NCI-H2081 (cell line): Measurements from ENCODE around the gene HOXA11.

Source experiments
- DNase-seq, 2 experiments: peaks; one replicate each; lab custom pipeline; 2025; lab: John Stamatoyannopoulos, UW

HOXA11 gene

GRCh38 chr7:27158436-27159265, 26.4 kb downstream of the HOXA11 start:
- no peak for DNase-seq

DNA sequence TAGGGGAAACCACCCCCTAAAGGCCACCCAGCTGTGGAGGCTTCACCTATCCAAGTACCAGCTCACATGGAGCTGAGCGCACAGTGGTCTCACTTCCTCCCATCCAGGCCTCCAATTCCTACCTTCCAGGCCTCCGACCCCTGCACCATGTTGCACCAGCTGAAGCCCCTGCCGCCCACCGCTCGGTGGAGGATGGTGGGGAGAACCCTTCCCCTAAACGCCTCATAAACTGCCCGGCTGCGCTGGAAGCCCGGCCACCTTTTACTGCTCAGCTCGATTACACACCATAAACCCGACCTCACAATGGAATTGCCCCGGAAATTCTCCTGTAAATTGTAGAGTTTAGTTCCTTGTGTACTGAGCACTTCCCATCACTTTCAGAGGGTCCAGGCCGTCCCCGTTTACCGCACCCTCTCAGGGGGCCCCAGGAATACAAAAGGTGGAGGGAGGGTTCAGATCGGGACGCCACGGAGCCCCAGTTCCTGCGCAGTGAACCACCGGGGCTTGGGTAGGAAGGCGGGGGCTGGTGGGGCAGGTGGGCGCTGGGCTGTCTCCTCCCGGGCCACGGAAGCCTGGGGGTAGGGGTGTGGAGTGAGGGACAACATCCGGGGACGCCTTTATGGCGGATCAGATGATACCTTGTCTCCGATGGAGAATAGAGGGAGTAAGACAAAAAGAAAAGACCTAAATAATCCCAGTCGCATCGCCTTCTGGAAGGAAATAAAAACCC, 27.2 kb downstream of the HOXA11 start:
- no peak for DNase-seq

GRCh38 chr7:27156916-27157701, 27.9 kb downstream of the HOXA11 start:
- DNase-seq, result no peak

DNA sequence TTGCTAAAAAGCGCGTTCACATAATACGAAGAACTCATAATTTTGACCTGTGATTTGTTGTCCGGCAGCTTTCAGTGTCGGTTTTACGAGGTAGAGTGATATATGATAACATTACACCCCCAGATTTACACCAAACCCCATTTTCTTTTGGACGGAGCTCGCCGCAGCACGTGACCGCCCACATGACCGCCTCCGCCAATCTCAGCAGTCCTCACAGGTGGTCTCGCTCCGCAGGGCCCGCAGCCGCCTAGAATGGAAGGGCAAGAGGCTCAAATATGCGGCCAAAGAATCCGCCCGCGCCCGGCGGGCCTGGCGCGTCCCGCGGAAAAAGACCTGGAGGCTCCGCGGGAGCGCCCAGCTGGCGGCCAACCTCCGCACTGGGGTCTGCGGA, 28.5 kb downstream of the HOXA11 start, which contains the start of gene HOXA7:
Gene HOXA7 (minus strand): TSS at position 168 of the 391 bp plus-strand sequence. CDS start 130 bp downstream, at position 38.
- peak; percentile 23 to 68 for DNase-seq

- DNase-seq, result no peak
These were observed 29.1 kb downstream of the HOXA11 start for GRCh38 chr7:27155816-27156507.

- DNase-seq, result no peak
These were observed 29.9 kb downstream of the HOXA11 start for GRCh38 chr7:27154901-27155815.

GRCh38 chr7:27154369-27154768, 30.7 kb downstream of the HOXA11 start:
- DNase-seq, result no peak

DNA sequence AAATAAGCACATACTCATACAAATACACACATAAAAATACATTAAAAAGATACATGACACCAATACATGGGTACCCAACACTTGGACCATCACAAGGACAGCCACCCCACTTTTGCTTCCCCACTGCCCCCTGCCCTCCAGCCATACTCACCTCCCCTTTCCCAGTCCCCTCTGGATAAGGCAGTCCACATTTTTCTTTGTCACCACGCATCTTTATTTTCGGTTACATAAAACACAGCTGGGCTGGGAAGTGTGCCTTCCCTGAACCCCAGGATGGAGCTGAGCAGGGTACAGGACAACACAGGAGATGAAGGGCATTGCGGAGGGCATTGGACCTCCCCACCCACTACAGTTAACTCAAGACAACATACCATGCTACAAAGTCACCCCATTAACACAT, 31.5 kb downstream of the HOXA11 start:
- DNase-seq, result no peak

DNA sequence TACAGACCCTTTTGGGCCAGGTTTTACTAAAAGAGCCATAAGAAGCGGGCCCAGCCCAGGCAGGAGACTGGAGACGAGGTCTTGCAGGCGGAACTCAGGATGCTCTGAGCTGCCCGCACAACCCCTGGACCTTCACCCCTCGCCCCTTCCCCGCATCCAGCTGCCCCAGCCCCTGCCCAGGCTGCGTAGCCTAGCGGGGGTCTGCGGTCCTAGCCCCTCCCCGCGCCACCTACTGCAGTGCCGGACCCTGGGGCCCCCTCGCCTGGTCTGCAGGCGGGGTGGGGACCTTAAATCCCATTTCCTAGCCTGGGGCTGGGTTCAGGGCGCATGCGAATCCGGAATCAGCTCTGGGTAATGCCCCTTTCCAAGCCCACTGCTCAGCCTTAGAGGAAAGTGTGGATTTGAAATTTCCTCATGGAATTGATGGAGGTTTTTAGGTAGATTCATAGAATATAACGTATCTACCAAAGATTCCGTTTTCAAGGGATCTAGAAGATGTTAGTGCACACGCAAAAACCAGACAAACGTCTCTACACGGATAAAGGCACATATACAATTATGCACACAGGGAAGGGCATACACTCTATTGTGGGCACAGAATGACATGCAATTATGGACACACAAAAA, 32.1 kb downstream of the HOXA11 start:
- DNase-seq, result no peak

DNA sequence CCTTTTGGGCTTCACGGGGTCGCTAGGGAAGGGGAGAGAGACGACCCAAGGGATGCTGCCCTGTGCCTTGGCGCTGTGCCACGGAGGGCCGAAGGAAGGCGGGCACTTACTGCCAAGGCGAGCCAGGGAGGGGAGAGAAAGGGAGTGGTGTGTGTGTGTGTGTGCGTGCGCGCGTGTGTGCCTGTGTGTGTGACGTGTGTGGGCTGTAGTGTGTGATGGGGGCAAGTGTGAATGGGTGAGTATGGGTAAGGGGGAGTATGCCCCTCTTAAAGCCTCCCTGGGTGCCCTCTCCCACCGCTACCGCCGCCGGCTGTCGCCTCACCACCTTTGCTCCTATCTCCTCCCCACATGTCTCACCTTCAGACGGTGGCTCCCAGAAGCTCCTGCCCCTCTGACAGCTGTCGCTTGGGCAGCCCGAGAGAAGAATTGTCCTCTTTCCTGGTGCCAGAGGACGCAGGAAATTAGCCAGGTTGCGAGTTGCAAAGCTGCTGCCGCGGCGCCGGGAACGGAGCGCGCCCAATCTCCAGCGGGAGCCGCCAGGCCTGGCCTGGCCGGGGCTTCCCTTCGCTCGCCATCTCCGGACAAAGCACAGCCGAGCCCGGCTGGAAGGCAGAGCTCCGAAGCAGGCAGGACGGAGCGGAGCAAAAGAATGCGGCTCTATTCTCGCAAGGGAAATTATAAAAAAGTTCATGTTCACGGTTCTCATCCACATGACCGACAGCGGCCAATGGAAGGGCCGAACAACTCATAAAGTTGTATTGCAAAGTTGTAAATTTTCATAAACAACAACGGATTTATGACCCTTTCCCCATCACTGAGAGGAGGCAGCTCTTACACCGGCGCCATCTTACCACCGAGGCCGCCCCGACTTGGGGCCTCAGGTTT, 32.9 kb downstream of the HOXA11 start, which contains the start of gene HOXA3:
Gene HOXA3 (minus strand): TSS at position 653 of the 885 bp plus-strand sequence. CDS start 41,943 bp downstream, outside the sequence.
- no peak for DNase-seq

GRCh38 chr7:27151341-27151930, 33.6 kb downstream of the HOXA11 start:
- DNase-seq, result no peak

GRCh38 chr7:27150568-27151340, 34.3 kb downstream of the HOXA11 start:
- peak; percentile 72 to 81 for DNase-seq

GRCh38 chr7:27149842-27150567, 35.0 kb downstream of the HOXA11 start:
- DNase-seq, result peak; percentile 19 to 67

DNA sequence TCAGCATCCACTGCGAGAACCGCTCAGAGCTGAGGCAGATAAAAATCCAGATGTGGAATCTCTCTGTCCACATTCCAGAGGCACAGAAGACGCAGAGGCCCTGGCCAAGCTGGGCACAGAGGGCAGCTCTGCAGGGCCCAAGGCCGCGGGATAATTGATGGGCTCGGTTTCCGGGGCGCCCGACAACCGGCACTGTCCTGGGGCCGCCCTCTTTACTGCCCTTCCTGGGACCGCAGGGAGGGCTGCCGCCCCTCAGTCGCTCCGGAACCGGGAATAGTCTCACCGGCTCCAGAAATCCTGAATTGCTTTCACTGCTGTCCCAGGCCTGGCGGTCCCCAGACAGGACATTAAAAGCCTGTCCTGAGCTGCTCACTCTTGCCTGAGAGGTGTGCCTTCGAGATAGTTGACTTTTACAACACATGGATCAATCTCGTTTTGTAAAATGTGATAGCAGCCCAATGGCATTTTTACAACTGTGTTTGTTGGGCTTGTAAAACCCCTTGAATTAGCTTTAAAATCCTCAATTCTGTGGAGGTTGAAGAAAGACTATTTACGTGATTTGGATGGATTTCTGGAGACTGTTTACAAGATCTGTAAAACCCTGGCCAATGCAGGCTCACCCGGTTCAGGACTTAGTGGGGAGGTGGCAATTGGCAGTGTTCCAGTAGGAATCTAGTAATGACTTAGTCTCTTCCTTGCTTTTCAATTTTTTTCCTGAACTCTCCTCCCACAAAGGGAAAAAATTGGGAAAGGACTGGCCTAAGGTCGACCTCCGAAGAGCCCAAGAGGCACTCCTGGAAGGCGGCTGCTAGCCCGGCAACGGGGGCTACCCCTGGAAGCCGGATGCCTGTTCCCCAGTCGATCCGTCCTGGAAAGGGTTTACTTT, 36.0 kb downstream of the HOXA11 start:
- peak in 1 of 2 experiments; percentile 25 for DNase-seq

DNA sequence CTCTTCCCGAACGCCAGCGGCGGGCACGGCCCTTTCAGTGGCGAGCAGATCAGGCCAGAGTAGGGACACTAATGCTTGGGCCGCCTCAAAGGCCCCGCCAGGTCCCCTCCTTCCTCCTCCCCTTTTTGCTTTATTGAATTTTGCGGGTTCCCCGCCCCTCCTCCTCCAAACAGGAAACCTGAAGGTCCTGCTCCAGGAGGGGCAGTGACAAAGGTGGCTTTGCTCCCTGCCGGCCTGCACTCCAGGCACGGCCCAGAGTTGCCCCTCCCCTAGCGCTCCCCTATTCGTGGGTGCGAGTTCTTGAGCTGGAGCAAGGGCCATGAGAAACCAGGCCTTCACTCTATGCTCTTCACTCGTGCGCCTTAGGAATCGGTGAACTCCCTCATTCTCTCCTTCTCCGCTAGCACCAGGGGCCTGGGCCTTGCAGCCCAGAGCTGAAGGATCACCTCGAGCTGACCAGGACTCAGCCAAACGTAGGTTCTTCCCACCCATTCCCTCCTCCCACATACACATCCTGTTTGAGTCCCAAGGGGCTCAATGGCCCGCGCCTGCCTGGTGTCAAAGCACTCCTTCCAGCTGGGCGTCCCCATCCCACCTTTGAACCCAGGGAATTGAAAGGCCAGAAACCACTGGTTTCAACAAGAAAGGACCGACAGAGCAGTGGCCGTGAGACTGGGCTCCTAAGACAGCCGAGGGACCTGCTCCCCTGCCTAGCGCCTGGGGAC, 36.8 kb downstream of the HOXA11 start:
- DNase-seq, result no peak
